Lower leg skin (tissue), 3 donors: ENCODE measurements around the gene ATP5F1D.

ENCODE experiments used
- POLR2A ChIP-seq, 2 donors: fragments of 450-650 bp; IDR thresholded peaks; one replicate each; pipeline ENCODE4 v1.6.1; 2016 to 2017; ENCODE audit warnings: antibody characterized with exemption in 2 of 2, mild to moderate bottlenecking in 1 of 2, moderate library complexity in 1 of 2
- TF ChIP-seq, protein P1 (sequence below), 3 donors: fragments of 450-650 bp; IDR thresholded peaks; one replicate each; pipeline ENCODE4 v1.5.1; 2016; ENCODE audit warnings: antibody characterized with exemption in 3 of 3, mild to moderate bottlenecking in 3 of 3, moderate library complexity in 2 of 3

DNA sequence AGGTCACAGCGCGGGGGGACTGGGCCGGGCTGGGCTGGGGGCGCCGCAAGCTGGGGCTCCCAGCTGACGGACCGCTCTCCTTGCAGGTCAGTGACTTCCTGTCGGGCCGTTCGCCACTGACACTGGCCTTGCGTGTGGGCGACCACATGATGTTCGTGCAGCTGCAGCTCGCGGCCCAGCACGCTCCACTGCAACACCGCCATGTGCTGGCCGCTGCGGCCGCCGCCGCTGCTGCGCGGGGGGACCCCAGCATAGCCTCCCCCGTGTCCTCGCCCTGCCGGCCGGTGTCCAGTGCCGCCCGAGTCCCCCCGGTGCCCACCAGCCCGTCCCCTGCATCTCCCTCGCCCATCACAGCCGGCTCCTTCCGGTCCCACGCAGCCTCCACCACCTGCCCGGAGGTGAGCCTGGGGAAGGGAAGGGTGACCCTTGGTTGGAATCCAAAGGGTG lies 12.6 kb downstream of the ATP5F1D start:
- TF ChIP-seq, protein P1, sequence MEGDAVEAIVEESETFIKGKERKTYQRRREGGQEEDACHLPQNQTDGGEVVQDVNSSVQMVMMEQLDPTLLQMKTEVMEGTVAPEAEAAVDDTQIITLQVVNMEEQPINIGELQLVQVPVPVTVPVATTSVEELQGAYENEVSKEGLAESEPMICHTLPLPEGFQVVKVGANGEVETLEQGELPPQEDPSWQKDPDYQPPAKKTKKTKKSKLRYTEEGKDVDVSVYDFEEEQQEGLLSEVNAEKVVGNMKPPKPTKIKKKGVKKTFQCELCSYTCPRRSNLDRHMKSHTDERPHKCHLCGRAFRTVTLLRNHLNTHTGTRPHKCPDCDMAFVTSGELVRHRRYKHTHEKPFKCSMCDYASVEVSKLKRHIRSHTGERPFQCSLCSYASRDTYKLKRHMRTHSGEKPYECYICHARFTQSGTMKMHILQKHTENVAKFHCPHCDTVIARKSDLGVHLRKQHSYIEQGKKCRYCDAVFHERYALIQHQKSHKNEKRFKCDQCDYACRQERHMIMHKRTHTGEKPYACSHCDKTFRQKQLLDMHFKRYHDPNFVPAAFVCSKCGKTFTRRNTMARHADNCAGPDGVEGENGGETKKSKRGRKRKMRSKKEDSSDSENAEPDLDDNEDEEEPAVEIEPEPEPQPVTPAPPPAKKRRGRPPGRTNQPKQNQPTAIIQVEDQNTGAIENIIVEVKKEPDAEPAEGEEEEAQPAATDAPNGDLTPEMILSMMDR (IDR thresholded peaks at IDR 0.05), result no peak
- TF ChIP-seq POLR2A (IDR thresholded peaks at IDR 0.05), result no peak
